NCI-H446 treated with DMSO at 0.1 percent for 48 hours (cell line): Measurements from ENCODE around the gene KCNC4.

Experiments used
- DNase-seq: peaks from one replicate; lab custom pipeline; 2025; lab: John Stamatoyannopoulos, UW

KCNC4 gene

GRCh38 chr1:110230381-110231199, 20.5 kb downstream of the KCNC4 start:
- no peak for DNase-seq

GRCh38 chr1:110233861-110234260, 23.7 kb downstream of the KCNC4 start:
- peak; percentile 65 for DNase-seq

- DNase-seq = no peak
Observed at GRCh38 chr1:110234691-110235090, 24.6 kb downstream of the KCNC4 start.

- peak; percentile 87 for DNase-seq
Observed at GRCh38 chr1:110235181-110235833, 25.2 kb downstream of the KCNC4 start.

- DNase-seq = no peak
Observed at GRCh38 chr1:110235834-110236682, 25.9 kb downstream of the KCNC4 start.

GRCh38 chr1:110237386-110238152, 27.5 kb downstream of the KCNC4 start:
- DNase-seq = no peak

GRCh38 chr1:110239441-110240430, 29.6 kb downstream of the KCNC4 start:
- no peak for DNase-seq

- DNase-seq = no peak
Observed at GRCh38 chr1:110240476-110241210, 30.5 kb downstream of the KCNC4 start.

- DNase-seq = no peak
Observed at GRCh38 chr1:110241516-110241915, 31.4 kb downstream of the KCNC4 start.

- DNase-seq = no peak
Observed at GRCh38 chr1:110242062-110242461, 31.9 kb downstream of the KCNC4 start.

GRCh38 chr1:110242731-110243130, 32.6 kb downstream of the KCNC4 start:
- DNase-seq = no peak

- no peak for DNase-seq
Observed at GRCh38 chr1:110243146-110243545, 33.0 kb downstream of the KCNC4 start.

- DNase-seq = no peak
Observed at GRCh38 chr1:110243574-110243973, 33.5 kb downstream of the KCNC4 start.

GRCh38 chr1:110245876-110246620, 35.9 kb downstream of the KCNC4 start:
- no peak for DNase-seq

GRCh38 chr1:110248746-110249145, 38.6 kb downstream of the KCNC4 start:
- no peak for DNase-seq

- DNase-seq = no peak
Observed at GRCh38 chr1:110249256-110249655, 39.1 kb downstream of the KCNC4 start.

- DNase-seq = no peak
Observed at GRCh38 chr1:110250008-110250407, 39.9 kb downstream of the KCNC4 start.

- no peak for DNase-seq
Observed at GRCh38 chr1:110250749-110251148, 40.6 kb downstream of the KCNC4 start.

GRCh38 chr1:110253213-110253612, 43.1 kb downstream of the KCNC4 start:
- DNase-seq = no peak
